HG02840 (cell line): ENCODE results near the gene CBFB.

Experiments used
- ATAC-seq: cut with Tn5 transposase; IDR thresholded peaks from one replicate; pipeline ENCODE4 v1.9.1; 2021; ENCODE audit warnings: mild to moderate bottlenecking, moderate library complexity, moderate number of reproducible peaks; ENCODE audit not compliant: unreplicated experiment, low FRiP score

Gene CBFB

GRCh38 chr16:67016143-67016542, 12.8 kb upstream of the CBFB start:
- no peak for ATAC-seq

GRCh38 chr16:67016681-67017420, 12.1 kb upstream of the CBFB start:
- ATAC-seq, result no peak

- ATAC-seq, result no peak
Measured at GRCh38 chr16:67017421-67017750, 11.6 kb upstream of the CBFB start.

GRCh38 chr16:67017810-67018488, 11.0 kb upstream of the CBFB start:
- peak; percentile 72 for ATAC-seq

- no peak for ATAC-seq
Measured at GRCh38 chr16:67019171-67019570, 9.8 kb upstream of the CBFB start.

- no peak for ATAC-seq
Measured at GRCh38 chr16:67021321-67021720, 7.6 kb upstream of the CBFB start.

- no peak for ATAC-seq
Measured at GRCh38 chr16:67022531-67023214, 6.3 kb upstream of the CBFB start.

GRCh38 chr16:67023689-67024088, 5.3 kb upstream of the CBFB start:
- ATAC-seq, result no peak

- ATAC-seq, result no peak
Measured at GRCh38 chr16:67024384-67025209, 4.4 kb upstream of the CBFB start.

GRCh38 chr16:67025210-67025550, 3.8 kb upstream of the CBFB start:
- no peak for ATAC-seq

GRCh38 chr16:67026570-67026969, 2.4 kb upstream of the CBFB start:
- no peak for ATAC-seq

GRCh38 chr16:67027046-67027445, 1.9 kb upstream of the CBFB start:
- no peak for ATAC-seq

- no peak for ATAC-seq
Measured at GRCh38 chr16:67028167-67028695, 718 bp upstream of the CBFB start.

GRCh38 chr16:67029254-67030096, 526 bp downstream of the CBFB start:
- peak; percentile 43 for ATAC-seq

- ATAC-seq, result no peak
Measured at GRCh38 chr16:67030221-67030962, 1.4 kb downstream of the CBFB start.

GRCh38 chr16:67034487-67034886, 5.5 kb downstream of the CBFB start:
- no peak for ATAC-seq

GRCh38 chr16:67035364-67035763, 6.4 kb downstream of the CBFB start:
- ATAC-seq, result no peak

- no peak for ATAC-seq
Measured at GRCh38 chr16:67036323-67036741, 7.4 kb downstream of the CBFB start.
